ENCODE results near the gene GRID1. TPM values are rescaled to one million over a fixed set of nuclear protein-coding genes. Genes with fewer than 3 reads are reported as not detected.

Gene GRID1
- total and polyA plus RNA-seq, 8 donors: 0.31 to 8.5 (median 1.0) TPM; not detected in 1

- Histone ChIP-seq H3K27me3 (peaks cover 0 to 31% (median 10%) of the 10 kb centered on the region in 3 donors), H3K36me3 (no peaks in the 10 kb centered on the region), H3K4me3 (no peak overlapping the region), H3K27ac (no peak overlapping the region), H3K9me3 (no peaks in the 10 kb centered on the region), H3K4me1 (peaks cover 0 to 12% (median 10%) of the 10 kb centered on the region in 4 donors)
- intact Hi-C loops (cut with DNase I; ENCODE audit: low total_unique reads): no loop called here
- DNase-seq: no peak
- no peak for TF ChIP-seq CTCF (IDR thresholded peaks at IDR 0.05)
- TF ChIP-seq POLR2A (IDR thresholded peaks at IDR 0.05): no peak
- TF ChIP-seq POLR2AphosphoS5 (IDR thresholded peaks at IDR 0.05): no peak
- TF ChIP-seq EP300 (IDR thresholded peaks at IDR 0.05): no peak
- WGBS, 5 donors: 58 to 66% (median 62%) methylated on average over 10 of the region's 10 CpGs
Observed at GRCh38 chr10:86393862-86394455, 27.4 kb upstream of the GRID1 start.

DNA sequence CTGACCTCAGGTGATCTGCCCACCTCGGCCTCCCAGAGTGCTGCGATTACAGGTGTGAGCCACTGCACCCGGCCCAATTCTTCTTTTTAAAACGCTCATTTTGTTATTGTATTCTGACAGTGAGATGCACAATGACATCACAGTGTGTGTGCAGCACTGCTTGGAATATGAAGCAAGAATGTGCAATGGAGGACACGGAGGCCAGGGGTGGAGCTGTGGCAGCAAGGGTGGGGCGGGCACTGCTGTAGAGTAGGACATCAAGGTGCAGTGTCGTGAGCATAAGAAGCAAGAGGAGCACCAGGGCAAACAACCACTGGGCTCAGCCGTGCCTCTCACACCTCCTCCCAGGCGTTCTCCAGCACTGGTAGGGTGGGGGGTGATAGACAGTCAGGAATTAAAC lies 26.8 kb upstream of the GRID1 start:
- H3K4me3 ChIP-seq: no peak overlapping the region
- no peak for DNase-seq
- no peak overlapping the region for H3K27ac ChIP-seq
- no peaks in the 10 kb centered on the region for H3K9me3 ChIP-seq
- TF ChIP-seq POLR2A (IDR thresholded peaks at IDR 0.05) (no peak), EP300 (IDR thresholded peaks at IDR 0.05) (no peak), POLR2AphosphoS5 (IDR thresholded peaks at IDR 0.05) (no peak), CTCF (IDR thresholded peaks at IDR 0.05) (no peak)
- H3K27me3 ChIP-seq: peaks cover 0 to 35% (median 10%) of the 10 kb centered on the region in 3 donors
- peaks cover 0 to 13% (median 11%) of the 10 kb centered on the region in 4 donors for H3K4me1 ChIP-seq
- intact Hi-C loops (cut with DNase I; ENCODE audit: low total_unique reads): no loop called here
- 62 to 68% (median 64%) methylated on average over 9 of the region's 9 CpGs for WGBS, 5 donors
- H3K36me3 ChIP-seq: no peaks in the 10 kb centered on the region

DNA sequence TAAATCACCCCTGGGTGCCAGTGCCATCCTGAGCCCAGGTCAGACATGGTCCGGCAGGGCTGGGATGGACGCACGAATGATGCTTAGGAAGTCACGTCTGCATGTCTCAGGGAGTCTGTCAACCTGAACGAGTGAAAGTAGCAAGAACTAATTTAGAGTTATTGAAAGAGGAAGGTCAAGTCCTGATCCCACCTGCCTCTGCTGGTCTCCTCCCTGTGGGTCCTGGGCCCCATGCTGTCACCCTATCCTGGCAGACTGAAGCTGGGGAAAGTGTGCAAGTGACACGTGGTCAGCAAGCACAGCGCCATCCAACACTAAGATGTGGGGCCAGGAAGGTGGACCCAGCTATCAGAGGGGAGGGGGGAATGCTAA lies 26.1 kb upstream of the GRID1 start:
- Histone ChIP-seq H3K9me3 (no peaks in the 10 kb centered on the region), H3K4me3 (no peak overlapping the region), H3K27me3 (peaks cover 0 to 42% (median 17%) of the 10 kb centered on the region in 3 donors), H3K4me1 (peaks cover 0 to 13% (median 11%) of the 10 kb centered on the region in 4 donors), H3K36me3 (no peaks in the 10 kb centered on the region), H3K27ac (no peak overlapping the region)
- no peak for DNase-seq
- intact Hi-C loops (cut with DNase I; ENCODE audit: low total_unique reads): no loop called here
- TF ChIP-seq EP300 (IDR thresholded peaks at IDR 0.05) (no peak), POLR2A (IDR thresholded peaks at IDR 0.05) (no peak), CTCF (IDR thresholded peaks at IDR 0.05) (no peak), POLR2AphosphoS5 (IDR thresholded peaks at IDR 0.05) (no peak)
- WGBS, 5 donors: 79 to 88% (median 84%) methylated on average over 7 of the region's 7 CpGs

GRCh38 chr10:86391986-86392722 lies 25.6 kb upstream of the GRID1 start:
- WGBS, 5 donors: 68 to 83% (median 83%) methylated on average over 12 of the region's 12 CpGs
- no peaks in the 10 kb centered on the region for H3K9me3 ChIP-seq
- DNase-seq: no peak
- H3K27me3 ChIP-seq: peaks cover 0 to 47% (median 20%) of the 10 kb centered on the region in 3 donors
- intact Hi-C loops (cut with DNase I; ENCODE audit: low total_unique reads): no loop called here
- H3K27ac ChIP-seq: no peak overlapping the region
- H3K36me3 ChIP-seq: no peaks in the 10 kb centered on the region
- peaks cover 0 to 13% (median 11%) of the 10 kb centered on the region in 4 donors for H3K4me1 ChIP-seq
- H3K4me3 ChIP-seq: no peak overlapping the region
- TF ChIP-seq CTCF (IDR thresholded peaks at IDR 0.05): no peak
- no peak for TF ChIP-seq EP300 (IDR thresholded peaks at IDR 0.05)
- TF ChIP-seq POLR2AphosphoS5 (IDR thresholded peaks at IDR 0.05): no peak
- TF ChIP-seq POLR2A (IDR thresholded peaks at IDR 0.05): no peak
